Mononuclear cell (primary cell): ENCODE results near the gene SYN1. TPM values are rescaled to one million over a fixed set of nuclear protein-coding genes. Genes with fewer than 3 reads are reported as not detected.

Experiments used
- H3K27me3 ChIP-seq: 2 replicates; pipeline ENCODE4 v1.6.0; 2011; ENCODE audit warnings: low read length, control low read depth; ENCODE audit not compliant: insufficient read depth
- H3K4me1 ChIP-seq: 2 replicates; pipeline ENCODE4 v1.5.1; 2011; ENCODE audit warnings: mild to moderate bottlenecking, low read length, control low read depth; ENCODE audit not compliant: insufficient read depth
- H3K4me3 ChIP-seq: 2 replicates; pipeline ENCODE4 v1.5.1; 2011; ENCODE audit warnings: mild to moderate bottlenecking, low read length, moderate library complexity
- H3K9me3 ChIP-seq: 2 replicates; pipeline ENCODE4 v1.5.1; 2011; ENCODE audit warnings: low read depth, mild to moderate bottlenecking, control low read depth, low read length
- total RNA-seq: library from RNA; depleted of rRNA; stranded (reverse); fragments of >200 nt; gene quantifications from one replicate; pipeline ENCODE4 v1.2.3, GENCODE V29; 2012

The SYN1 gene
- total RNA-seq, 1 donor, result 0.21 TPM

GRCh38 chrX:47574547-47575301 is 44.9 kb downstream of the SYN1 start:
- peaks cover 8% of the 10 kb centered on the region for H3K4me1 ChIP-seq
- no peak overlapping the region for H3K4me3 ChIP-seq
- H3K27me3 ChIP-seq, result no peaks in the 10 kb centered on the region
- no peaks in the 10 kb centered on the region for H3K9me3 ChIP-seq

DNA sequence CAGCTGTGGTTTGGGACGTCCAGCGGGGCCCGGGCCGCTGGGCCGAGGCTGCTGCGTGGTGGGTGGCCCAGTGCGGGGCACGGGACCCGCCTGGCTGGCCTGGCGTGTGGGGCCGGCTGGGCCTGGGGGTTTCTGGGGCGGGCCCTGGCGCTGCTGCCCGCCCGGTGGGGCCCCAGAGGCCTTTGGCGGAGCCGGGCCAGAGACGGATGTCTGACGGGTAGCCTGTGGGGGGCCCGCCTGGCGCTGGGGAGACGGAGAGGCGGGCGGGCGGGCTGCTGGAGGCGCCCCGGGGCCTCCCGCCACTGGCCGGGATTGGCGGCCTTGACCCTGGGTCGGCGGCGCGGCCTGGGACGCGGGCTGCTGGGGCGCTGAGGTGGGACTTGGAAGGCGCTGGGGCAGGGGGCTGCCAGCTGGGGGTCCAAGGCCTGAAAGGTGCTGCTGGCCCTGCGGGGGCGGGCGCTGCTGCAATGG is 45.5 kb downstream of the SYN1 start:
- H3K27me3 ChIP-seq, result no peaks in the 10 kb centered on the region
- no peak overlapping the region for H3K4me3 ChIP-seq
- H3K9me3 ChIP-seq, result no peaks in the 10 kb centered on the region
- H3K4me1 ChIP-seq, result peaks cover 4% of the 10 kb centered on the region

GRCh38 chrX:47573341-47574075 is 46.1 kb downstream of the SYN1 start:
- no peaks in the 10 kb centered on the region for H3K27me3 ChIP-seq
- no peaks in the 10 kb centered on the region for H3K9me3 ChIP-seq
- H3K4me3 ChIP-seq, result no peak overlapping the region
- H3K4me1 ChIP-seq, result no peaks in the 10 kb centered on the region

DNA sequence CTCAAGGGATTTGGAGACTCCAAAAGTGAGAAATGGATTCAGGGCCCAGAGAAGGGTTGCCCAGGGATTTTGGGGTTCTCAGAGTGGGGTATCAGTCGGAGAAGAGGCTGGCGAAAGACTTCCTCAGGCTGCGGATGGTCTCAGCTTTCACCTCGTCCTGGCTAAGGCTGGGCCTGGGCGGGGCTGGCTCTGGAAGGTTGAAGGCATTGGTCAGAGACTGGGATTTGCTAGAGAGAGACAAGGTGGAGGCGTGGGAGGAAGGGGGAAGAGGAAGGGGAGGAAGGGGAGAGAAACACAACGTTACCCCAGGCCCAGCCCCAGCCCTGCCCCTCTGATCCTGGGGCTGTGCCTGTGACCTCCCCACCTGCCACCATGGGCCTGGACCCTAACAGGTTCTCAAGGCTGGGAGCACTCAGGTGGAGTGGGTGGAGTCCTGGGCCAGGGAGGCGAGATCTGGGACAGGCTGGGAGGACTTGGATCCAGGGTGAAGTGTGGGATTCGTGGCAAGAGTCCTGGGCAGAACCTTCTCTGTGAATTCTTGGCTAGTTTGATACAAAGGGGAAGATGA is 46.8 kb downstream of the SYN1 start:
- no peaks in the 10 kb centered on the region for H3K9me3 ChIP-seq
- H3K4me1 ChIP-seq, result no peaks in the 10 kb centered on the region
- no peak overlapping the region for H3K4me3 ChIP-seq
- H3K27me3 ChIP-seq, result no peaks in the 10 kb centered on the region

- no peak overlapping the region for H3K4me3 ChIP-seq
- H3K9me3 ChIP-seq, result no peaks in the 10 kb centered on the region
- H3K4me1 ChIP-seq, result no peaks in the 10 kb centered on the region
- no peaks in the 10 kb centered on the region for H3K27me3 ChIP-seq
These were observed 47.8 kb downstream of the SYN1 start for GRCh38 chrX:47571896-47572295.

GRCh38 chrX:47571215-47571614 is 48.4 kb downstream of the SYN1 start:
- H3K9me3 ChIP-seq, result no peaks in the 10 kb centered on the region
- H3K4me3 ChIP-seq, result no peak overlapping the region
- no peaks in the 10 kb centered on the region for H3K27me3 ChIP-seq
- no peaks in the 10 kb centered on the region for H3K4me1 ChIP-seq

DNA sequence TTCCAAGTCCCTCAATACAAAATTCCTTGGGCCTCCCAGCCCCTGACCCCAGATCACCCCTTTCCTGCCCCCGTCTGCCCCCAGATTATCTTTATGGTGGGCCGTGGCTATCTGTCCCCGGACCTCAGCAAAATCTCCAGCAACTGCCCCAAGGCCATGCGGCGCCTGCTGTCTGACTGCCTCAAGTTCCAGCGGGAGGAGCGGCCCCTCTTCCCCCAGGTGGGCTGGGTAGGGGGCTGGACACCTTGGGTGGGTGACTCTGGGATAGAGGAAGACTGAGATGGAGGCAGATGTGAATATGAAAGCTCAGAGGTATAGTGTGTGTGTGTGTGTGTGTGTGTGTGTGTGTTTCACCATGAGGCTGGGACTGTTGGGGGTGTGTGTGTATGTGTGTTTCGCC is 48.9 kb downstream of the SYN1 start:
- no peaks in the 10 kb centered on the region for H3K9me3 ChIP-seq
- H3K4me3 ChIP-seq, result no peak overlapping the region
- H3K27me3 ChIP-seq, result no peaks in the 10 kb centered on the region
- H3K4me1 ChIP-seq, result no peaks in the 10 kb centered on the region

DNA sequence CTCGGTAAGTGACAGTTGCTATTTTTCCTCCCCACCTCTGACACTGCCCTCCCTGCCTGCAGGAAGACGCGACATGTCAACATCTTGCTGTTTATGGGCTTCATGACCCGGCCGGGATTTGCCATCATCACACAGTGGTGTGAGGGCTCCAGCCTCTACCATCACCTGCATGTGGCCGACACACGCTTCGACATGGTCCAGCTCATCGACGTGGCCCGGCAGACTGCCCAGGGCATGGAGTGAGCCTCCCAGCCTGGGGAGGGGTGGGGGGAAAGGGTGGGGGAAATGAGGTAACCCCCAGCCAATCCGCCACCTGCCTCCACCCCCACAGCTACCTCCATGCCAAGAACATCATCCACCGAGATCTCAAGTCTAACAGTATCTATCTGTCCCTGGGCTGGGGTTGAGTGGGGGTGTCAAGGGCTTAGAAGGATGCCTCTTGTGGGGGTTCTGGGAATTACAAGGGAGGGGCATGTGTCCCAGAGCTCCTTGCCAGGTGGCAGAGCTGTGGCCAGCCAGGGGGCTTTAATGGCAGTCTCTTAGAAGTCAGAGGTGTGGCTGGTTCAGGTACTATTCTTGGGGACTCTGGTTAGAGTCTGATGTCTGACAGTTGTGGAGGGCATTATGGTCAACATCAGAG is 50.9 kb downstream of the SYN1 start:
- Histone ChIP-seq H3K4me3 (no peak overlapping the region), H3K9me3 (no peaks in the 10 kb centered on the region), H3K4me1 (peaks cover 11% of the 10 kb centered on the region), H3K27me3 (no peaks in the 10 kb centered on the region)

GRCh38 chrX:47566841-47567240 is 52.8 kb downstream of the SYN1 start:
- Histone ChIP-seq H3K4me3 (no peak overlapping the region), H3K27me3 (no peaks in the 10 kb centered on the region), H3K9me3 (no peaks in the 10 kb centered on the region), H3K4me1 (peaks cover 30% of the 10 kb centered on the region)

DNA sequence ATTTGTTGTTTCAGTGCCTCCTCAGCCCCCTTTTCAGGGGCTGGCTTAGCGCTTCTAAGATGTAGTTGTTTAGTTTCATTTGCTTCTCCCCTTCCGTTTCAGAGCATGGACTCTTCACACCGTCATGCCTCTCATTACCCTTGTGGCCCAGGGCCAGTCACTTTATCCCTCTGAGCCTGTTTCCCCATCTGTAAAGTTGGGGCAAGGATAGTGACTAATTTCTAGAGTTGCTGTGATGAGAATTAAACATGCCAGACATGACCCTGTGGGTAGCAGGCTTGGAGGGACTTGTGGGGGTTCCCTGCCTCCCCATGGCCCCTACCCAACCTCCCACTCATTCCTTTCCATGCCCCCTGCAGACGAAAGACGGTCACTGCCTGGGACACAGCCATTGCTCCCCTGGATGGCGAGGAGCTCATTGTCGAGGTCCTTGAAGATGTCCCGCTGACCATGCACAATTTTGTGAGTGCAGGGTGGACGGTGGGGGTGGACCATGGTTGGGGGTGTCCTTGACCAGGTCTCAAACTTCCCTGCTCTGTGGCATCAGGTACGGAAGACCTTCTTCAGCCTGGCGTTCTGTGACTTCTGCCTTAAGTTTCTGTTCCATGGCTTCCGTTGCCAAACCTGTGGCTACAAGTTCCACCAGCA is 55.1 kb downstream of the SYN1 start:
- H3K4me1 ChIP-seq, result peaks cover 40% of the 10 kb centered on the region
- H3K9me3 ChIP-seq, result no peaks in the 10 kb centered on the region
- no peak overlapping the region for H3K4me3 ChIP-seq
- H3K27me3 ChIP-seq, result no peaks in the 10 kb centered on the region

- H3K27me3 ChIP-seq, result no peaks in the 10 kb centered on the region
- H3K4me3 ChIP-seq, result no peak overlapping the region
- peaks cover 40% of the 10 kb centered on the region for H3K4me1 ChIP-seq
- no peaks in the 10 kb centered on the region for H3K9me3 ChIP-seq
These were observed 55.8 kb downstream of the SYN1 start for GRCh38 chrX:47563801-47564315.

DNA sequence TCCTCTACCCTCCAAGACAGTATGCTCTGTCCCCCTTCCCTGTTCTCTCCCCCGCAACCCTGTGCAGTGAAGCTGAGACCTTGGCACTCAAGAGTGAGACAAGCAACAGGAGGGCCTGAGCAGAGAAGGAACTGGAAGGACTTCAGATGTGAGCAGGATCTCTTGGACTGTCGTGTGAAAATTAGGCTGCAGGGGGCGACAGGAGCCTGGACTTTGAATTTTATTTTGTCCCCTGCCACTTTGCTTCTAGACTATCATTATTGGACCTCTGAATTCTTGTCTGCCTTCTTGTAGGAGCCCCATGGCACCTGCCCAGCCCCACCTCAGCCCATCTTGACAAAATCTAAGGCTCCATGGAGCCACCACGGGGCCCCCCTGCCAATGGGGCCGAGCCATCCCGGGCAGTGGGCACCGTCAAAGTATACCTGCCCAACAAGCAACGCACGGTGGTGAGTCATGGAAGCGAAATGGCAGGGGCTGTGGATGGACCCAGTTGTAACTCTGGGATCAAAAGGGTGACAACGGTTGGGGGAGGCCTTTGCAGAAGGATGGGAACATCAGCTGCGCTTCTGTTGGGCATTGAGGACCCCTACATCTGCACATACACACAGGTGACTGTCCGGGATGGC is 56.9 kb downstream of the SYN1 start:
- Histone ChIP-seq H3K4me1 (peaks cover 40% of the 10 kb centered on the region), H3K27me3 (no peaks in the 10 kb centered on the region), H3K9me3 (no peaks in the 10 kb centered on the region), H3K4me3 (no peak overlapping the region)

DNA sequence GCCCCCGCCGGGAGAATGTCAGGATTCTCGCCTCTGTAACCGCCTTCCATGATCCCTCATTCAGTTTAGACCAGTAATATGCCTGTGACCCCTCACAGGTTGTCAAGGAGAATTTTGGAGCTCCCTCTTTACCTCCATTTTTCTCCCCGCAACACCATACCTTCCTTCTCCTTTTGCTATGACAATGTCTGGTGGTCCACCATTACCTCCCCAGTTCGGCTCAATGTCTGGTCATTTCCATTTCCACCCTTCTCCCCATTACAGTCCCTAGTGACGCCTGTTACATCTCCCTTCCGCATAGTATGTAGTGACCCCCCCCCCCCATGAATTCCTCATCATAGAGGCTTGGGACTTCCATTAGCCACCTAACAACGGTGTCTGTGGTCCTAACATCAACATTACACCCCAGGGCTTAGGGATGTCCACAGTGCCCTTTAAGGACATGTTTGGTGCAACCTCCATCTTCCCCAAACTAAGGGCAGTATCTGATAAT is 58.0 kb downstream of the SYN1 start:
- Histone ChIP-seq H3K4me3 (peak overlapping the region; percentile 71), H3K4me1 (peaks cover 43% of the 10 kb centered on the region), H3K27me3 (no peaks in the 10 kb centered on the region), H3K9me3 (no peaks in the 10 kb centered on the region)
